PFSK-1 (cell line): ENCODE measurements around the gene NMD3.

Source experiments
- FOXP2 ChIP-seq: optimal IDR thresholded peaks from 2 replicates; pipeline ENCODE3; 2011; ENCODE audit warnings: borderline replicate concordance, control low read depth, inconsistent platforms; ENCODE audit not compliant: insufficient read depth; ENCODE audit errors: extremely low read length, extremely low read depth
- POLR2AphosphoS5 ChIP-seq: IDR thresholded peaks from 2 replicates; pipeline ENCODE4 v1.6.1; 2012; ENCODE audit warnings: low read depth, mild to moderate bottlenecking, control low read depth, low read length, moderate library complexity
- SIN3A ChIP-seq: IDR thresholded peaks from 2 replicates; pipeline ENCODE4 v1.6.1; 2012; ENCODE audit warnings: mild to moderate bottlenecking, low read length, moderate library complexity, borderline replicate concordance; ENCODE audit not compliant: insufficient read depth
- TAF1 ChIP-seq: IDR thresholded peaks from 2 replicates; pipeline ENCODE4 v1.6.1; 2012; ENCODE audit warnings: low read length, control low read depth, borderline replicate concordance; ENCODE audit not compliant: insufficient read depth
- TF ChIP-seq, protein P1 (sequence below), 2 experiments: IDR thresholded peaks; 2 replicates each; pipeline versions ENCODE4 v1.6.1 to v1.8.0; 2011 to 2012; ENCODE audit warnings: low read depth in 2 of 2, low read length in 2 of 2, control low read depth in 1 of 2, inconsistent platforms in 1 of 2, mild to moderate bottlenecking in 1 of 2, moderate library complexity in 1 of 2; ENCODE audit not compliant: insufficient read depth in 1 of 2

DNA sequence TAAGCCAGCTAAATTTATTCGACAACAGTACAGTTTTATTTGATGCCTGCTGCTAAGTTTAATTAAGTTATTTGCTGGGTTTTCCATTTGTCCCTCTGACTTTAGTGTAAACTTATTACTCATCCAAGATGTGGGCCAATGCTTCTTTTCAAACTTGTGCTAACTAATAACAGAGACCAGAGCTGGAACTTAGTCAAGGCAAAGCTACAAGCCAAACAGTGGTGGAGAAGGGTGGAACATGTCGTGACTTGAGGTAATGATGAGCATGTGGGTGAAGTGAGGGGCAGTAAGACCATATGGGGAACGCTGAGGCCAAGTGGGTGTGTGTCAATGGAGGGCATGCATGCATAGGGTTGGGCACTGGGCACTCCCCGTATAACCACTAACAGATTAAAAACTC lies 63.9 kb downstream of the NMD3 start:
- TF ChIP-seq POLR2AphosphoS5, result no peak
- TF ChIP-seq TAF1, result no peak
- TF ChIP-seq SIN3A, result no peak
- TF ChIP-seq, protein P1, sequence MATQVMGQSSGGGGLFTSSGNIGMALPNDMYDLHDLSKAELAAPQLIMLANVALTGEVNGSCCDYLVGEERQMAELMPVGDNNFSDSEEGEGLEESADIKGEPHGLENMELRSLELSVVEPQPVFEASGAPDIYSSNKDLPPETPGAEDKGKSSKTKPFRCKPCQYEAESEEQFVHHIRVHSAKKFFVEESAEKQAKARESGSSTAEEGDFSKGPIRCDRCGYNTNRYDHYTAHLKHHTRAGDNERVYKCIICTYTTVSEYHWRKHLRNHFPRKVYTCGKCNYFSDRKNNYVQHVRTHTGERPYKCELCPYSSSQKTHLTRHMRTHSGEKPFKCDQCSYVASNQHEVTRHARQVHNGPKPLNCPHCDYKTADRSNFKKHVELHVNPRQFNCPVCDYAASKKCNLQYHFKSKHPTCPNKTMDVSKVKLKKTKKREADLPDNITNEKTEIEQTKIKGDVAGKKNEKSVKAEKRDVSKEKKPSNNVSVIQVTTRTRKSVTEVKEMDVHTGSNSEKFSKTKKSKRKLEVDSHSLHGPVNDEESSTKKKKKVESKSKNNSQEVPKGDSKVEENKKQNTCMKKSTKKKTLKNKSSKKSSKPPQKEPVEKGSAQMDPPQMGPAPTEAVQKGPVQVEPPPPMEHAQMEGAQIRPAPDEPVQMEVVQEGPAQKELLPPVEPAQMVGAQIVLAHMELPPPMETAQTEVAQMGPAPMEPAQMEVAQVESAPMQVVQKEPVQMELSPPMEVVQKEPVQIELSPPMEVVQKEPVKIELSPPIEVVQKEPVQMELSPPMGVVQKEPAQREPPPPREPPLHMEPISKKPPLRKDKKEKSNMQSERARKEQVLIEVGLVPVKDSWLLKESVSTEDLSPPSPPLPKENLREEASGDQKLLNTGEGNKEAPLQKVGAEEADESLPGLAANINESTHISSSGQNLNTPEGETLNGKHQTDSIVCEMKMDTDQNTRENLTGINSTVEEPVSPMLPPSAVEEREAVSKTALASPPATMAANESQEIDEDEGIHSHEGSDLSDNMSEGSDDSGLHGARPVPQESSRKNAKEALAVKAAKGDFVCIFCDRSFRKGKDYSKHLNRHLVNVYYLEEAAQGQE (IDR thresholded peaks at IDR 0.05; ENCODE audit: insufficient read depth in 1 of 2, low read depth in 2 of 2, low read length in 2 of 2), result no peak
- no peak for TF ChIP-seq FOXP2
